Esophagus muscularis mucosa (tissue), 3 donors: ENCODE results near the gene RBM34.

Experiments used
- POLR2A ChIP-seq: fragments of 450-650 bp; IDR thresholded peaks from one replicate; pipeline ENCODE4 v1.6.1; 2017; ENCODE audit warnings: antibody characterized with exemption, moderate library complexity, mild to moderate bottlenecking, low read depth
- POLR2AphosphoS5 ChIP-seq, 2 donors: sonication (generic); formaldehyde crosslinking; IDR thresholded peaks; one replicate each; pipeline ENCODE4 v1.6.1; 2017; ENCODE audit warnings: antibody characterized with exemption in 2 of 2
- TF ChIP-seq, protein P1 (sequence below), 3 experiments: fragments of 200-600 bp in 2 of 3; fragments of 450-650 bp in 1 of 3; sonication (generic) in 2 of 3; IDR thresholded peaks; one replicate each; pipeline ENCODE4 v1.5.1; 2017 to 2019; ENCODE audit warnings: antibody characterized with exemption in 3 of 3, mild to moderate bottlenecking in 2 of 3, moderate library complexity in 1 of 3

- TF ChIP-seq POLR2AphosphoS5 (IDR thresholded peaks at IDR 0.05) = no peak
- TF ChIP-seq, protein P1, sequence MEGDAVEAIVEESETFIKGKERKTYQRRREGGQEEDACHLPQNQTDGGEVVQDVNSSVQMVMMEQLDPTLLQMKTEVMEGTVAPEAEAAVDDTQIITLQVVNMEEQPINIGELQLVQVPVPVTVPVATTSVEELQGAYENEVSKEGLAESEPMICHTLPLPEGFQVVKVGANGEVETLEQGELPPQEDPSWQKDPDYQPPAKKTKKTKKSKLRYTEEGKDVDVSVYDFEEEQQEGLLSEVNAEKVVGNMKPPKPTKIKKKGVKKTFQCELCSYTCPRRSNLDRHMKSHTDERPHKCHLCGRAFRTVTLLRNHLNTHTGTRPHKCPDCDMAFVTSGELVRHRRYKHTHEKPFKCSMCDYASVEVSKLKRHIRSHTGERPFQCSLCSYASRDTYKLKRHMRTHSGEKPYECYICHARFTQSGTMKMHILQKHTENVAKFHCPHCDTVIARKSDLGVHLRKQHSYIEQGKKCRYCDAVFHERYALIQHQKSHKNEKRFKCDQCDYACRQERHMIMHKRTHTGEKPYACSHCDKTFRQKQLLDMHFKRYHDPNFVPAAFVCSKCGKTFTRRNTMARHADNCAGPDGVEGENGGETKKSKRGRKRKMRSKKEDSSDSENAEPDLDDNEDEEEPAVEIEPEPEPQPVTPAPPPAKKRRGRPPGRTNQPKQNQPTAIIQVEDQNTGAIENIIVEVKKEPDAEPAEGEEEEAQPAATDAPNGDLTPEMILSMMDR (IDR thresholded peaks at IDR 0.05) = no peak
- no peak for TF ChIP-seq POLR2A
Measured at GRCh38 chr1:235187316-235187715, 26.3 kb upstream of the RBM34 start.
